Suprapubic skin (tissue), 4 donors: Measurements from ENCODE around the gene KCTD4. TPM values are rescaled to one million over a fixed set of nuclear protein-coding genes. Genes with fewer than 3 reads are reported as not detected.
A peak's percentile ranks its signal among the peaks of the same experiment; 100 is the strongest.

ENCODE experiments used
- DNase-seq, 2 donors: peaks; one replicate each; pipeline ENCODE4 v3.0.0-alpha.2; 2019; ENCODE audit warnings: low spot score in 2 of 2
- H3K27ac ChIP-seq: fragments of 200-600 bp; sonication (generic); one replicate; pipeline ENCODE4 v1.5.1; 2019
- H3K27me3 ChIP-seq: fragments of 200-600 bp; sonication (generic); one replicate; pipeline ENCODE4 v1.5.1; 2019
- H3K36me3 ChIP-seq: fragments of 200-600 bp; sonication (generic); one replicate; pipeline ENCODE4 v1.5.1; 2019
- H3K4me1 ChIP-seq: fragments of 200-600 bp; sonication (generic); one replicate; pipeline ENCODE4 v1.5.1; 2019
- H3K4me3 ChIP-seq: fragments of 200-600 bp; sonication (generic); one replicate; pipeline ENCODE4 v1.5.1; 2019; ENCODE audit warnings: mild to moderate bottlenecking
- H3K9me3 ChIP-seq: fragments of 200-600 bp; sonication (generic); one replicate; pipeline ENCODE4 v1.5.1; 2019
- CTCF ChIP-seq, 2 donors: fragments of 200-600 bp in 1 of 2; fragments of 450-650 bp in 1 of 2; sonication (generic) in 1 of 2; IDR thresholded peaks; one replicate each; pipeline ENCODE4 v1.5.1; 2016 to 2019; ENCODE audit warnings: antibody characterized with exemption in 2 of 2, mild to moderate bottlenecking in 1 of 2, moderate library complexity in 1 of 2
- EP300 ChIP-seq: sonication (generic); formaldehyde crosslinking; IDR thresholded peaks from one replicate; pipeline ENCODE4 v1.6.1; 2017; ENCODE audit warnings: antibody characterized with exemption
- POLR2A ChIP-seq, 2 donors: fragments of 450-650 bp; IDR thresholded peaks; one replicate each; pipeline ENCODE4 v1.6.1; 2017; ENCODE audit warnings: antibody characterized with exemption in 2 of 2, mild to moderate bottlenecking in 2 of 2, moderate library complexity in 2 of 2
- POLR2AphosphoS5 ChIP-seq, 3 donors: sonication (generic); formaldehyde crosslinking; IDR thresholded peaks; one replicate each; pipeline ENCODE4 v1.6.1; 2017; ENCODE audit warnings: antibody characterized with exemption in 3 of 3
- WGBS: methylation state at CpG from one replicate; pipeline ENCODE4 v1.1.5; 2018; 5-methylcytosine and 5-hydroxymethylcytosine counted together
- total RNA-seq, 4 donors: library from RNA; depleted of rRNA; stranded (reverse); fragments of >200 nt; gene quantifications; one replicate each; pipeline ENCODE4 v1.1.0, GENCODE V29; 2016

KCTD4 gene
- total RNA-seq, 4 donors from 2014 or later: 0.89 to 3.5 (median 2.2) TPM

GRCh38 chr13:45222919-45223318 lies 22.1 kb upstream of the KCTD4 start:
- no peak overlapping the region for H3K27ac ChIP-seq
- H3K4me1 ChIP-seq: peaks cover 18% of the 10 kb centered on the region
- WGBS: 89% methylated on average over 1 of the region's 1 CpG
- H3K4me3 ChIP-seq: no peak overlapping the region
- H3K27me3 ChIP-seq: no peaks in the 10 kb centered on the region
- no peak for DNase-seq
- TF ChIP-seq POLR2A (IDR thresholded peaks at IDR 0.05): no peak
- TF ChIP-seq CTCF (IDR thresholded peaks at IDR 0.05): no peak
- no peak for TF ChIP-seq EP300
- TF ChIP-seq POLR2AphosphoS5 (IDR thresholded peaks at IDR 0.05): no peak
- no peaks in the 10 kb centered on the region for H3K36me3 ChIP-seq
- H3K9me3 ChIP-seq: no peaks in the 10 kb centered on the region

- Histone ChIP-seq H3K27ac (no peak overlapping the region), H3K4me3 (no peak overlapping the region), H3K9me3 (no peaks in the 10 kb centered on the region), H3K27me3 (no peaks in the 10 kb centered on the region), H3K4me1 (peaks cover 18% of the 10 kb centered on the region), H3K36me3 (no peaks in the 10 kb centered on the region)
- WGBS: 89% methylated on average over 3 of the region's 3 CpGs
- no peak for DNase-seq
- TF ChIP-seq POLR2A (IDR thresholded peaks at IDR 0.05) (no peak), EP300 (no peak), CTCF (IDR thresholded peaks at IDR 0.05) (no peak), POLR2AphosphoS5 (IDR thresholded peaks at IDR 0.05) (no peak)
Observed at GRCh38 chr13:45222516-45222915, 21.7 kb upstream of the KCTD4 start.

- H3K4me3 ChIP-seq: no peak overlapping the region
- no peaks in the 10 kb centered on the region for H3K9me3 ChIP-seq
- no peak for DNase-seq
- WGBS: 95% methylated on average over 4 of the region's 4 CpGs
- TF ChIP-seq POLR2AphosphoS5 (IDR thresholded peaks at IDR 0.05): no peak
- TF ChIP-seq CTCF (IDR thresholded peaks at IDR 0.05): no peak
- TF ChIP-seq EP300: no peak
- H3K36me3 ChIP-seq: no peaks in the 10 kb centered on the region
- no peak overlapping the region for H3K27ac ChIP-seq
- no peaks in the 10 kb centered on the region for H3K27me3 ChIP-seq
- peaks cover 18% of the 10 kb centered on the region for H3K4me1 ChIP-seq
Observed at GRCh38 chr13:45220403-45220802, 19.6 kb upstream of the KCTD4 start.

- no peak for DNase-seq
- Histone ChIP-seq H3K27me3 (no peaks in the 10 kb centered on the region), H3K9me3 (no peaks in the 10 kb centered on the region), H3K27ac (no peak overlapping the region), H3K4me1 (peaks cover 18% of the 10 kb centered on the region), H3K36me3 (no peaks in the 10 kb centered on the region), H3K4me3 (no peak overlapping the region)
- WGBS: 34% methylated on average over 4 of the region's 4 CpGs
- no peak for TF ChIP-seq EP300
- TF ChIP-seq CTCF (IDR thresholded peaks at IDR 0.05): no peak
- TF ChIP-seq POLR2A (IDR thresholded peaks at IDR 0.05): no peak
- TF ChIP-seq POLR2AphosphoS5 (IDR thresholded peaks at IDR 0.05): no peak
Observed at GRCh38 chr13:45219938-45220375, 19.1 kb upstream of the KCTD4 start.

- Histone ChIP-seq H3K4me3 (no peak overlapping the region), H3K27ac (peak overlapping the region; percentile 5), H3K9me3 (no peaks in the 10 kb centered on the region), H3K27me3 (no peaks in the 10 kb centered on the region), H3K4me1 (peaks cover 14% of the 10 kb centered on the region), H3K36me3 (no peaks in the 10 kb centered on the region)
- WGBS: 64% methylated on average over 5 of the region's 5 CpGs
- TF ChIP-seq POLR2AphosphoS5 (IDR thresholded peaks at IDR 0.05) (no peak), POLR2A (IDR thresholded peaks at IDR 0.05) (no peak), EP300 (no peak), CTCF (IDR thresholded peaks at IDR 0.05) (no peak)
- DNase-seq: no peak
Observed at GRCh38 chr13:45219123-45219891, 18.5 kb upstream of the KCTD4 start.
